HG03565 (cell line): Measurements from ENCODE around the gene KRTAP3-2.

ENCODE experiments used
- ATAC-seq: cut with Tn5 transposase; IDR thresholded peaks from one replicate; pipeline ENCODE4 v1.9.1; 2021; ENCODE audit warnings: mild to moderate bottlenecking, moderate library complexity; ENCODE audit not compliant: unreplicated experiment

KRTAP3-2 gene

GRCh38 chr17:41012326-41013120 is 12.8 kb upstream of the KRTAP3-2 start:
- no peak for ATAC-seq

DNA sequence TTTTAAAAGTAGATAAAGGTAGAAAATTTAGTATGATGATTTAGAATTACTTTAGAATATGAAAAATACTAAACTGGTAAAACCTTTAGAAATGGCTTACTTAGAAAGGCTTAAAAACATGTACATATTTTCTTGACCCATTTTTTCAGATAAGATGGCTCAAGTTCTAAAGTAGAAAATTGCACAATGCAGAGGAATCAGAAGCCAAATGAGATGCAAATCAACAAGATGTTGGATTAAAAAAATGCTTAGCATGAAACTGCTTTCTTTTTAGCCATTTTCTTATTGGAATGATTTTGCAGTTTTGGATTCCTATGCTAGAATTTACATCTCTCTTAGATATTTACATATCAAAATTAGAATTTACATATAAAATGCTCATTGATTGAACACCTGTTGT is 10.7 kb upstream of the KRTAP3-2 start:
- no peak for ATAC-seq

- no peak for ATAC-seq
Measured at GRCh38 chr17:41009936-41010335, 10.2 kb upstream of the KRTAP3-2 start.

- no peak for ATAC-seq
Measured at GRCh38 chr17:41009301-41009760, 9.6 kb upstream of the KRTAP3-2 start.

- no peak for ATAC-seq
Measured at GRCh38 chr17:41008811-41009210, 9.1 kb upstream of the KRTAP3-2 start, which contains the start of gene KRTAP3-1. Gene KRTAP3-1 (minus strand): TSS chr17:41009128. CDS start chr17:41009074, 54 bp downstream.

- ATAC-seq: no peak
Measured at GRCh38 chr17:41004397-41004796, 4.7 kb upstream of the KRTAP3-2 start.

- no peak for ATAC-seq
Measured at GRCh38 chr17:41003926-41004325, 4.2 kb upstream of the KRTAP3-2 start.

DNA sequence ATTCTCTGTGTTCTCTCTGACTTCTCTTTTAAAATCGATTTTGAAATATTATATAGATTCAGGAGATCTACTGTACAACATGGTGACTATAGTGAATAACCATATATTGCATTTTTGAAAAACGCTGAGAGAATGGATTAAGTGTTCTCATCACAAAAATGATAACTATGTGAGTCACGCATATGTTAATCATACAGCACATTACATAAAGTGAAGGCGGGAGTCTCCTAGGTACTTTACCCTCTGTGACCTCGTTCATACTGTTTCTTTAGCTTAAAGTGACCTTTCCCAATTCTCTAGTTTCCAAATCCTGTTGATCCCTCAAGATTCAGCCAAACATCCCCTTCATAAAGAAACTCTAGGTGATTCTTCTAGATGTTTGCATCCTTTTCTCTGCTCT is 3.1 kb upstream of the KRTAP3-2 start:
- ATAC-seq: no peak

- no peak for ATAC-seq
Measured at GRCh38 chr17:41001795-41002194, 2.1 kb upstream of the KRTAP3-2 start.

DNA sequence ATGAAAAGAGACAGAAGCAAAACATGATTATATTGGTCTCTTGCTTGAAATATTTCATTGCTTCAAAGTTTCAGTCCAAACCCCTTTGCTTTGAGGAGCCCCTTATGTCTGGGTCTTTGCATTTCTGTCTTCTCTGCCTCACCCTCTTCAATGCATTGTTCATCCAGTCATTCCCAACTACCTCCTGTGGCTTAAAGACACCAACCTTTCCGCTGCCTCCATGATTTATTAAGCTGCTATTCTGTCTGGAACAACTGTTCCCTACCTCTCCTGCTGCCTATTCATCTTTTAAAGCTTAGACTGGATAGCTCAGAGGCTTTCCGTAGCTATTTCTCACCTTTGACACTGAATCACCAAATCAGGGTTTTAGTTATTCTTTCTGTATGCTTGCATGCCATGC is 2.3 kb downstream of the KRTAP3-2 start:
- no peak for ATAC-seq

DNA sequence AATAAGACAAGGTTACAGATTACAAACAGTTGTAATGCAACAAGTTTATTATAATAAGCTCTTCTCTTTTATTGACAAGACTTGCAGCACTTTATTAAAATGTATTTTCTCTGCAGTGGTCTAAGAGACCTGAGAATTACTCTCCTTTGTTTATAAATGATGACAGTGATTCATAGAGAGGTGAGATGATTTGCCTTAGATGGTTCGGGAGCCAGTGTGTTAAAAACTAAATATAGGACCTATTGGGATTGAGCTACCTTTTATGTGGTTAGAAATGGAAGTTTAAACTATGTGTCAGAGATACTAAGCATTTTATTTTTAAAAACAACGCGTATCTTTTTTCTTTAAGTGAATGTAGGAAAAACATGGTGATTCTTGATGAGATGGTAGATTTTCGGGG is 2.9 kb downstream of the KRTAP3-2 start:
- ATAC-seq: no peak

- no peak for ATAC-seq
Measured at GRCh38 chr17:40995116-40995515, 4.6 kb downstream of the KRTAP3-2 start.

- no peak for ATAC-seq
Measured at GRCh38 chr17:40993839-40994238, 5.9 kb downstream of the KRTAP3-2 start, which contains the start of gene KRTAP3-3. Gene KRTAP3-3 (minus strand): TSS chr17:40994164. CDS start chr17:40994097, 67 bp downstream.

DNA sequence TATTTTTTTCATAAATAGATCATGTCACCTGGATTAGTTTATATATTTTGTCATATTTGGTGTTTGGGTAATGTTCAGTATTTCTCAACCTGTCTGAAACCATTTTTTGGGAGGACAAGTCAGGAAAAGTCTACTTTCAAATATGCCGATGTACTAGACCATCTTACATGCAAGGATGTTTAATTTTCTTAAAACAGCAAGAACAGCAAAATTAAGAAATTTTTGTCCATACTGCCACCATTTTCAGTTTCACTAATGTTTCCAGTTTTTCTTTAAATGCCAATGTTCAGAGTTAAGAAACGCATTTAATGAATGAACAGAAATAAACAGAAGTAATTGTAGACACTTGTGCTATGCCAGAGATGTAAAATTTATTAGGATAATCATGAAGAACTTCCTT is 6.6 kb downstream of the KRTAP3-2 start:
- no peak for ATAC-seq

- no peak for ATAC-seq
Measured at GRCh38 chr17:40992666-40993065, 7.0 kb downstream of the KRTAP3-2 start.

GRCh38 chr17:40986920-40987319 is 12.8 kb downstream of the KRTAP3-2 start:
- no peak for ATAC-seq

DNA sequence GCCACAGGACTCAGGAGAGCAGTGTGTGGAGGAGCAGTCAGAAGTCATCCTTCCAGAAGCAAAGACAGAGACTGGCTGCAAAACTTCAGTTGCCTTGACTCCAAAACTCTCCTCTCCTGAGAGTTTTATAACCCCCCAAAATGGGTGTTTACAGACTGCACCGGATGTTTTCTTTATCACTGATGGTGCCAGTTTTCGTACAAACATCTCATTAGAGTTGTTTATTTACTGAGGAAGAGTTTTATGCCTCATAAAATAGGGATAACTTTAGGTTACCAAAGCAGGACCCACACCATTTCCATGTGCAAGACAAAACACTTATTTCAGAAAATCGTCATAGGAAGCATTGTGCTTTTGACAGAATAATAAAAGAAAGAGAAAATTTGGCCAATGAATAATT is 15.5 kb downstream of the KRTAP3-2 start, which contains the start of gene KRT40:
Gene KRT40 (minus strand): TSS at position 101 of the 400 bp plus-strand sequence. CDS start 53 bp downstream, at position 48.
- ATAC-seq: no peak

DNA sequence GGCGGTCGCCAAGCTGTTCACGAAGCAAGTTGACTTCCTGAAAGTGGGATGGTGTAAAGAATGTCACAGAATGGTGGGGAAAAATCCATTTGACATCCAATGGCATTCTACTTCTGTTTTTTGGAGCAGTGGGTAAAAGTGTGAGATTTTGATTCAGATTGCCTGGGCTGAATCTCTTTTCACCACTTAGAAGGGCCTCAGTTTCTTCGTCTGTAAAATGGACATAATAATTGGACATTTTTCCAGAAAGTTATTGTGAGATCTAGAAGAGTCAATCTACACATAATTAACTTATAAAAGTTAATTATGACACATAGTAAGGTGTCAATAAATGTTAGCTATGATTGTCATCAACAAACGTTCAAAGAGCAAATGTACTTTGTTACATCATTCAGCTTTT is 18.6 kb downstream of the KRTAP3-2 start:
- no peak for ATAC-seq

- no peak for ATAC-seq
Measured at GRCh38 chr17:40980596-40980995, 19.1 kb downstream of the KRTAP3-2 start.

- no peak for ATAC-seq
Measured at GRCh38 chr17:40980117-40980516, 19.6 kb downstream of the KRTAP3-2 start.

DNA sequence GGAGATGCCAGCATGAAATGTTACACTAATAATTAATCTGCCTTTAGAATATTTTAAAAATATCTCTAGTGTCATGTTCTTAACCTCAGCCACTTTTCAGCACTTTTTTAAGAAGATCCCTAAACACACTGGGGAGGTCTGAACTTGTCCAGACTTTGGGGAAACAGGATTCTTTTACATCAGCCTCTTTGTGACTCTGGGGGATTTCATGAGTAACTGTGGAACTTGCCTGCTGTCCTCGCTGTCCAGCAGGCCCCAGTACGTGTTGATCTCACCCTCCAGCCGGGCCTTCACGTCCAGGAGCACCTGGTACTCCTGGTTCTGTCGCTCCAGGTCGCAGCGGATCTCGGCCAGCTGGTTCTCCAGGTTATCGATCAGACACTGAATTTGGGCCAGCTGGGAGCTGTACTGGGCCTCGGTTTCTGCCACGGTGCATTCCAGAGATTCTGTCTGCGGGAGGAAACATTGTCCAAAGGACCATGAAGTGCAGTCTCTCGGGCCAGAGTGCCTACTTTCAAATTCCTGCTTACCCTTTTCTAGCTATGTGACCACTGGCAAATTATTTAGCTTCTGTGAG is 21.0 kb downstream of the KRTAP3-2 start:
- ATAC-seq: no peak

- ATAC-seq: no peak
Measured at GRCh38 chr17:40975516-40975915, 24.2 kb downstream of the KRTAP3-2 start.
